HG03520 (cell line): Measurements from ENCODE around the gene PRKCE.

Experiments used
- ATAC-seq: cut with Tn5 transposase; IDR thresholded peaks from one replicate; pipeline ENCODE4 v1.9.1; 2021; ENCODE audit warnings: mild to moderate bottlenecking, moderate library complexity; ENCODE audit not compliant: unreplicated experiment

Gene PRKCE

GRCh38 chr2:45802499-45803138 is 151.1 kb downstream of the PRKCE start:
- no peak for ATAC-seq

DNA sequence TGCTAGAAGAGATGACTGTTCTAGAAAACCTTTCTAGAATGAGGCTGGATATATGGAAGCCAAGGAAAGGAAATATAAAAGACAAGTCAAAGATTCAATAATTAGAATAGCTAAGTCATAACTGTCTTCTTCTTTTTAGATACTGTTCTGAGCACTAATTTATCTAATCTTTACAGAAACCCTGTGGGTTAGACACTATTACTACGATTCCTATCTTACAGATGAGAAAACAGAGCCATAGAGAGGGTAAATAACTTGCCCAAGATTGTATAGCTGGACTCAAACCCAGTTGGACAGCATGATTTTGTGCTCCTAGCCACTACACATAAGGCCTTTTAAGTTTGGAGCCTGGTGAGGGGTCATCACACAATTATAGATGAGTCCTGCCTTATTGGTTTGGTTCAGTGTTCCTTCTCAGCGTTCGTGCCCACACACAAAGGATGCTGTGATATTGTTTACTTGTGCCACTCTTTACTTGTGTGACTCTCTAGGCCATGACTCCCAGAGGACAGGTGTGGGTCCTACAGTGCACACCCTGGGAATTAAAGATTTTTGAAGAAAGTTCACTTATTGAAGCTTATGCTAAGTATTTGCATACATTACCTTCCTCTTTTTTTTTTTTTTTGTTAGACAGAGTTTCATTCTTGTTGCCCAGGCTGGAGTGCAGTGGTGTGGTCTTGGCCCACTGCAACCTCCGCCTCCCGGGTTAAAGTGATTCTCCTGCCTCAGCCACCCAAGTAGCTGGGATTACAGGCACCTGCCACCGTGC is 153.7 kb downstream of the PRKCE start:
- no peak for ATAC-seq

DNA sequence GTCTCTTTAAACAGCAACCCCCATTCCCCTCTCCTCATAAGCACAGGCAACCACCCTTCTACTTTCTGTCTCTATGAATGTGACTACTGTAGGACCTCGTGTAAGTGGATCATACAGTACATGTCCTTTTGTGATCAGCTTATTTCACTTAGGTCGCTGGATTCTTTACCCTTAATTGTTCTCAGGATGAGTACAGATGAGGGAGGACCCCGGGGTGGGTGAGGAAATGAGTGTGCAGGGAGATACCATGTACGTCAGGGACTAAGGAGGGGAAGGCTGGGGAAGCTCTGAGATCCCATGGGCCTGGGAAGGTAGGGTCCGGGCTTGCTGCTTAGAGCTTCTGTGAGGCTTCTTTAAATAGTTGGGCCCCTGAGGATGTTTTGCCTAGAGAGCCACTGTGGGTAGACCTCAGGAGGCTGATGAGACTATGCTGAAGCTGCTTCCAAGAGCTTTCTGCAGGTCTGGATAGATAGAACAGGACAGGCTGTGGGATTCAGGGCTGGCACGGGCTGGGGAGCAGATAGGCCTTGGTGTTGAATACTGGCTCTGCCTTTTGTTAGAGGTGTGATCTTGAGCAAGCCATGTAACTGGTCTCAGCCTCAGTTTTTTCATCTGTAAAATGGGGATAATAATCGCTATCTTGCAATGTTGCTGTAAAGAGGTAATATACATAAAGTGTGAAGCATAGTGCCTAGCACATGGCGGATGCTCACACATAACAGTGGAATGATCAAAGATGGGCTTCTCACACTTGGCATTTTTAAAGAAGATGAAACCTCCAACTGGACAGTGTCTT is 155.3 kb downstream of the PRKCE start:
- no peak for ATAC-seq

- no peak for ATAC-seq
Observed at GRCh38 chr2:45808294-45808800, 156.9 kb downstream of the PRKCE start.

DNA sequence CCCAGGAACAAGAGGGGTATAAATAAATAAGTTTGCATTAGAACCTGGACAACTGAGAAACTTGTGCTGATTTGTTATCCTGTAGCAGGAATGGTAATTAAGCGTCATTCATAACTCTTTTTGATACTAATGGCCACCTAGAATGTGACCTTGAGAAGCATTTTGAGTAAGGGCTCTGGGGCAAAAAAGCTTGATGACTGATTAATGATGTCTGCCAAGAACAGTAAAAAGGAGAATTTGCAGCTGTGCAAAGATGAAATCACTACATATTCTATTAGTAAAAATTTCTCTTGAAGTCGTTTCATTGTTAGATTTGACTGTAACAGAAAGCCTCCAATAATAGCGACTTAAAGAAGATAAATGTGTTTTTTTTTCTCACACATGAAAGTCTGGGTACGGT is 157.7 kb downstream of the PRKCE start:
- ATAC-seq, result no peak

- no peak for ATAC-seq
Observed at GRCh38 chr2:45812011-45812500, 160.6 kb downstream of the PRKCE start.

DNA sequence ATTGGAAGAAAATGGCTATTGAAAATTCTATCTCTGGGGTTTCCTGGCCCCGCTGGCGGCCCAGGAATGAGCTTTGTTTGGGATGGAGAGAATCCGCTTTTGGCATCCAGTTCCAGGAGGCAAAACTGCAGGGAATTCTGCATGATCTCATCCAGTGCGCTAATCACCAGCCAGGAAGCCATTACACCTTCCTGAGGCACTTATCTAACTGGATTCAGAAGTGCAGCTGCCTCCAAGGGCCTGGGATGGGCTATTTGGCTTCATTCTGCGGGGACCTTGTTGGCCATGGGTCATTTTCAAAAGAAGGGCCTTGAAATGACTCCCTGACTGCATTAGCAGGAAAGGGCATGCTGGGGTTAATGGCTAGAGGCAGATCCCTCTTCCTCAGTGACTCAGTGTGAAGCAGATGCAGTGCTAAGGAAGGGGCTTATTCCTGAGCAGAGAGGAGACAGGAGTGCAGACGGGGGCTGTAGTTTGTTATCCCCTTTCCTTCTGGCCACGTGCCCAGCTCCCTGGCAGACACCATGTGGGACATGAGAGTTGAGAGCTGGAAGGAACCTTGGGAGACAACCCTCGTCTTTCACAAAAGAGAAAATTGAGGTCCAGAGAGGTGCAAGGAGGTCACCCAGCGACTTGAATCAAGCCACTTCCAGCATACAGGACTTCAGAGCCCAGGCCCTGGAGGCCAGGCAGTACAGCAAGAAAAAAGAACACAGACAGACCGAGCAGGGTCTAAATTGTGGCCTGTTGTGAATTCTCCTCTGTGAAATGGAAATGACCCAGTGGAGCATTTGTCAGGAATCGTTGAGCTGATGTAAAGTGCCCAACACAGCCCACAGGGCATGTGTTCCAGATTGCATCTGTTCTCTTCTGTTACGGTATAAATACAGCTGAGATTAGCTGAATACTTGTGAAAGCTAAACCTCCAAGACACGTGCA is 161.8 kb downstream of the PRKCE start:
- no peak for ATAC-seq

DNA sequence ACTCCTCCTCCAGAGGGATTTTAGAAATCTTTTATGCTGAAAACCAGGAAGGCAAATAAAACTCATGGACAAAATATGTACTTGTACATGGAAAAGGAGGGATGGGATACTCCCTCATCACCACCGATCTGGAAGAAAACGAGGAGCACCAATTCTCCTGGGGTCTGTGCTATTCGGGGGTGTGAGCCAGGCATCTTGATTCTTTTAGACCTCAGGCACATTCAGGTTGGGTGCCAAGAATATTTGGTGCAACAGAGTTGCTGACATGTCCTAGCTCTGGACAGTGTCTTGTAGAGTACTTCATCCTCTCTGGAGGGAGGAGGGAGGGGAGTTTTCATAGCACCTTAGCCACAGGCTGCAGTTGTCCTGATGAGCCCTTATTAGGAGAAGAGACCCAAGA is 163.0 kb downstream of the PRKCE start:
- ATAC-seq, result no peak

GRCh38 chr2:45814951-45815621 is 163.6 kb downstream of the PRKCE start:
- no peak for ATAC-seq

- ATAC-seq, result no peak
Observed at GRCh38 chr2:45816272-45816671, 164.8 kb downstream of the PRKCE start.

GRCh38 chr2:45818591-45818990 is 167.1 kb downstream of the PRKCE start:
- ATAC-seq, result no peak

GRCh38 chr2:45820048-45820447 is 168.6 kb downstream of the PRKCE start:
- ATAC-seq, result no peak

- no peak for ATAC-seq
Observed at GRCh38 chr2:45821558-45822271, 170.2 kb downstream of the PRKCE start.

DNA sequence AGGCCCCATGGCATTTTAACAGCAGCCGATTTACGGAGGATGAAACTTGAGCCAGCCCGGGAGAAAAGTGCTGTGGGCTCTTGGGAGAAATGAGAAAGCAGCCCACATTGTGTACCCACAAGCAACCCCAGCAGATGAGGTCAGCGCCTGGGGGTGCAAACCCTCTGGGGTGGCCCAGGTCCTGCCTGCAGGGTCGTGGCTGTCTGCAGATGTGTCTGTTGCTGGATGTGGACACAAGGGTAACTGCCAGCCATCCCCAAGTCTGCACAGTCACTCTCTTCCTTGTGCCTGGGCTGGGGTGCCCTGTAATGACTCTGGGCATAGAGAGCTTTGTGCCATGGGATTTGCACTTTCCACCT is 170.8 kb downstream of the PRKCE start:
- ATAC-seq, result no peak

GRCh38 chr2:45823723-45824206 is 172.3 kb downstream of the PRKCE start:
- no peak for ATAC-seq

- ATAC-seq, result no peak
Observed at GRCh38 chr2:45825001-45825651, 173.7 kb downstream of the PRKCE start.

GRCh38 chr2:45826460-45826859 is 175.0 kb downstream of the PRKCE start:
- ATAC-seq, result no peak

DNA sequence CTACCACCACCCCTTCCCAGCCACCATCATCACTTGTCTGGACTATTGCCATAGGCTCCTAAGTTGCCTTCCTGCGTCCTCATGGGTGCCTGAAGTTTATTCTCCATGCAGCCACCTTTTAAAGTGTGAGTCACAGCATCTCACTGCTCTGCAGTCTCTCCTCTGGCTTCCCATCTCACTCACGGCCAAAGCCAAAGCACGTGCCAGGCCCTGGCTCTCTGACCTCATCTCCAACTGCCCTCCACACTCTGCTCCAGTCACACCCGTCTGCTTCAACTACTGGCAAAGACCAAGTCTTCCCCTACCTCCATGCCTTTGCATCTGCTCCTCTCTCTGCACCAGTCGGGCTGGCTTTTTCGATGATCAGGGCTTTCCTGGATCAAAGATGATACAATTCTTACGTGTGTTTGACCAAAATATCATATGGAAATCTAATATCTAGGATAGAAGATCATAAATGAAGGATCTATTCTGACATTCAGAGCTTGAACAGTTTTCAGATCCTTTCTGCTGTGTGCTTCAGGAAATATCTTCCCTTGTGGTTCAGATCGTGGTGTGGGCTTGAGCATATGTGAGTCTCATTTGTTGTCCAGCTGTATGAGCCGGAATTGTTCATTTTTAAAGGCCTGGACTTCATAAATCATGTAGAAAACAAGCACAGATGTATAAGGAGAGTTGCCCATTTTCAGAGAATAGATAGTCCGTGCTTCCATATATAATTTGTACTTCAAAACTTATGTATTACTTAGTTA is 175.6 kb downstream of the PRKCE start:
- ATAC-seq, result no peak
